A673 (cell line): ENCODE results near the gene SAMHD1. TPM values are rescaled to one million over a fixed set of nuclear protein-coding genes. Genes with fewer than 3 reads are reported as not detected.

Experiments
- BruUV-seq: library from RNA; stranded (reverse); fragments of 400-500 nt; replicated peaks from 2 replicates; lab custom pipeline; 2021; lab: Mats Ljungman, UMichigan
- CTCF ChIA-PET: fragments of 300-600 bp; sonication (Branson Sonifier 250); formaldehyde crosslinking; loops from one replicate; lab custom pipeline; 2022; ENCODE audit warnings: antibody characterized with exemption; lab: Charles Lee
- POLR2A ChIA-PET: fragments of 300-600 bp; sonication (Branson Sonifier 250); formaldehyde crosslinking; loops from one replicate; lab custom pipeline; 2022; ENCODE audit warnings: antibody characterized with exemption; ENCODE audit not compliant: low non-redundant PET; lab: Charles Lee
- DNase-seq: peaks from one replicate; pipeline ENCODE4 v3.0.0-alpha.2; 2015; ENCODE audit warnings: low spot score
- H3K27ac ChIP-seq: fragments of 200-600 bp; sonication (generic); 2 replicates; pipeline ENCODE4 v1.5.1; 2016; ENCODE audit warnings: mixed run types, low read depth, mild to moderate bottlenecking, mixed read lengths, antibody characterized with exemption, low read length; ENCODE audit not compliant: poor library complexity, severe bottlenecking
- H3K27me3 ChIP-seq: fragments of 200-600 bp; sonication (generic); replicated peaks from 2 replicates; pipeline ENCODE4 v1.6.1; 2017; ENCODE audit warnings: mixed run types, low read depth, mild to moderate bottlenecking, mixed read lengths, antibody characterized with exemption, low read length; ENCODE audit not compliant: insufficient read depth, poor library complexity
- H3K36me3 ChIP-seq: fragments of 200-600 bp; sonication (generic); 2 replicates; pipeline ENCODE4 v1.6.1; 2016; ENCODE audit warnings: mixed run types, mild to moderate bottlenecking, mixed read lengths, antibody characterized with exemption, low read length; ENCODE audit not compliant: insufficient read depth, poor library complexity, severe bottlenecking
- H3K4me1 ChIP-seq: fragments of 200-600 bp; sonication (generic); 2 replicates; pipeline ENCODE4 v1.6.1; 2017; ENCODE audit warnings: mixed run types, mild to moderate bottlenecking, mixed read lengths, antibody characterized with exemption, low read length; ENCODE audit not compliant: insufficient read depth, poor library complexity, severe bottlenecking
- H3K4me3 ChIP-seq: fragments of 200-600 bp; sonication (generic); 2 replicates; pipeline ENCODE4 v1.5.1; 2016; ENCODE audit warnings: low read depth, mixed run types, mild to moderate bottlenecking, mixed read lengths, low read length; ENCODE audit not compliant: poor library complexity, severe bottlenecking
- H3K9me3 ChIP-seq: fragments of 200-600 bp; sonication (generic); 2 replicates; pipeline ENCODE4 v1.6.1; 2016; ENCODE audit warnings: mixed run types, low read depth, mild to moderate bottlenecking, mixed read lengths, antibody characterized with exemption, low read length; ENCODE audit not compliant: poor library complexity, severe bottlenecking
- EZH2 ChIP-seq: fragments of 200-600 bp; sonication (generic); IDR thresholded peaks from 2 replicates; pipeline ENCODE4 v1.6.1; 2017; ENCODE audit warnings: borderline replicate concordance, low read depth, mild to moderate bottlenecking, mixed read lengths, antibody characterized with exemption, low read length; ENCODE audit not compliant: poor library complexity, severe bottlenecking
- intact Hi-C: fragments of 100-400 bp; cut with micrococcal nuclease; formaldehyde crosslinking; loops from one replicate; pipeline ENCODE4 v1.10.0; 2022; ENCODE audit not compliant: unreplicated experiment
- total RNA-seq: library from RNA; stranded (reverse); gene quantifications from 2 replicates; pipeline ENCODE4 v1.2.3, GENCODE V29; 2021
- TF ChIP-seq, protein P1 (sequence below): fragments of 300-800, 200-600 bp; sonication (generic); conservative IDR thresholded peaks from 2 replicates; pipeline ENCODE4 v1.5.1; 2017; ENCODE audit warnings: low read depth, mild to moderate bottlenecking, antibody characterized with exemption, low read length, moderate library complexity, mixed read lengths

The SAMHD1 gene
- total RNA-seq, 1 experiment from 2014 or later: 10.9 TPM

- ChIA-PET CTCF (no interaction called here), POLR2A (no interaction called here)
- no peak for DNase-seq
- peaks cover 26% of the 10 kb centered on the region for H3K36me3 ChIP-seq
- intact Hi-C loops: no loop called here
- BruUV-seq: no TSS peak
- H3K4me1 ChIP-seq: no peaks in the 10 kb centered on the region
- no peak overlapping the region for H3K4me3 ChIP-seq
- H3K27ac ChIP-seq: no peak overlapping the region
- peaks cover 5% of the 10 kb centered on the region for H3K9me3 ChIP-seq
- no peaks in the 10 kb centered on the region for H3K27me3 ChIP-seq
- TF ChIP-seq EZH2: no peak
- TF ChIP-seq, protein P1, sequence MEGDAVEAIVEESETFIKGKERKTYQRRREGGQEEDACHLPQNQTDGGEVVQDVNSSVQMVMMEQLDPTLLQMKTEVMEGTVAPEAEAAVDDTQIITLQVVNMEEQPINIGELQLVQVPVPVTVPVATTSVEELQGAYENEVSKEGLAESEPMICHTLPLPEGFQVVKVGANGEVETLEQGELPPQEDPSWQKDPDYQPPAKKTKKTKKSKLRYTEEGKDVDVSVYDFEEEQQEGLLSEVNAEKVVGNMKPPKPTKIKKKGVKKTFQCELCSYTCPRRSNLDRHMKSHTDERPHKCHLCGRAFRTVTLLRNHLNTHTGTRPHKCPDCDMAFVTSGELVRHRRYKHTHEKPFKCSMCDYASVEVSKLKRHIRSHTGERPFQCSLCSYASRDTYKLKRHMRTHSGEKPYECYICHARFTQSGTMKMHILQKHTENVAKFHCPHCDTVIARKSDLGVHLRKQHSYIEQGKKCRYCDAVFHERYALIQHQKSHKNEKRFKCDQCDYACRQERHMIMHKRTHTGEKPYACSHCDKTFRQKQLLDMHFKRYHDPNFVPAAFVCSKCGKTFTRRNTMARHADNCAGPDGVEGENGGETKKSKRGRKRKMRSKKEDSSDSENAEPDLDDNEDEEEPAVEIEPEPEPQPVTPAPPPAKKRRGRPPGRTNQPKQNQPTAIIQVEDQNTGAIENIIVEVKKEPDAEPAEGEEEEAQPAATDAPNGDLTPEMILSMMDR: no peak
These were observed 41.4 kb upstream of the SAMHD1 start for GRCh38 chr20:36992802-36993334.

GRCh38 chr20:36991703-36992102, 40.2 kb upstream of the SAMHD1 start:
- TF ChIP-seq, protein P1: no peak
- no peak for TF ChIP-seq EZH2
- ChIA-PET POLR2A (no interaction called here), CTCF (no interaction called here)
- Histone ChIP-seq H3K9me3 (peaks cover 5% of the 10 kb centered on the region), H3K4me3 (no peak overlapping the region), H3K27me3 (no peaks in the 10 kb centered on the region), H3K27ac (no peak overlapping the region), H3K36me3 (peaks cover 19% of the 10 kb centered on the region), H3K4me1 (no peaks in the 10 kb centered on the region)
- intact Hi-C loops: no loop called here
- BruUV-seq: no TSS peak
- no peak for DNase-seq

- Histone ChIP-seq H3K9me3 (peaks cover 5% of the 10 kb centered on the region), H3K36me3 (peaks cover 1% of the 10 kb centered on the region), H3K4me1 (no peaks in the 10 kb centered on the region), H3K27me3 (no peaks in the 10 kb centered on the region), H3K27ac (no peak overlapping the region), H3K4me3 (no peak overlapping the region)
- POLR2A ChIA-PET: no interaction called here
- CTCF ChIA-PET: no interaction called here
- BruUV-seq: no TSS peak
- intact Hi-C loops: no loop called here
- DNase-seq: no peak
- TF ChIP-seq EZH2: no peak
These were observed 38.3 kb upstream of the SAMHD1 start for GRCh38 chr20:36989797-36990196.

- CTCF ChIA-PET: no interaction called here
- Histone ChIP-seq H3K36me3 (no peaks in the 10 kb centered on the region), H3K9me3 (peaks cover 5% of the 10 kb centered on the region), H3K4me1 (no peaks in the 10 kb centered on the region), H3K27ac (no peak overlapping the region), H3K27me3 (no peaks in the 10 kb centered on the region), H3K4me3 (no peak overlapping the region)
- POLR2A ChIA-PET: no interaction called here
- intact Hi-C loops: no loop called here
- BruUV-seq: no TSS peak
- no peak for TF ChIP-seq EZH2
- TF ChIP-seq, protein P1: no peak
- DNase-seq: peak; percentile 31
These were observed 37.0 kb upstream of the SAMHD1 start for GRCh38 chr20:36988494-36988966.
